Tibial artery (tissue), 4 donors: ENCODE measurements around the gene CAMK2B.

Source experiments
- DNase-seq, 2 donors: peaks; one replicate each; pipeline ENCODE4 v3.0.0-alpha.2; 2019
- H3K27ac ChIP-seq, 2 donors: fragments of 200-600 bp; sonication (generic) in 1 of 2; 1 replicate in 1 of 2; 2 replicates in 1 of 2; pipeline ENCODE4 v1.5.1; 2018 to 2019; ENCODE audit warnings: mild to moderate bottlenecking in 1 of 2
- H3K27me3 ChIP-seq, 2 donors: fragments of 200-600 bp; sonication (generic) in 1 of 2; one replicate each; pipeline versions ENCODE4 v1.5.1 to v1.6.0; 2016 to 2019
- H3K36me3 ChIP-seq, 3 donors: fragments of 200-600 bp; sonication (generic) in 2 of 3; one replicate each; pipeline ENCODE4 v1.5.1; 2016 to 2019; ENCODE audit warnings: mild to moderate bottlenecking in 2 of 3
- H3K4me1 ChIP-seq, 4 donors: fragments of 200-600 bp; sonication (generic) in 2 of 4; 1 replicate in 3 of 4; 2 replicates in 1 of 4; pipeline ENCODE4 v1.5.1; 2016 to 2019
- H3K4me3 ChIP-seq, 2 donors: fragments of 200-600 bp; sonication (generic) in 1 of 2; 1 replicate in 1 of 2; 2 replicates in 1 of 2; pipeline ENCODE4 v1.5.1; 2018 to 2019; ENCODE audit warnings: mild to moderate bottlenecking in 2 of 2
- H3K9me3 ChIP-seq, 3 donors: fragments of 200-600 bp; sonication (generic) in 1 of 3; one replicate each; pipeline ENCODE4 v1.5.1; 2016 to 2019
- CTCF ChIP-seq, 2 experiments: fragments of 200-600 bp in 1 of 2; fragments of 450-650 bp in 1 of 2; IDR thresholded peaks; one replicate each; pipeline ENCODE4 v1.5.1; 2017 to 2019; ENCODE audit warnings: antibody characterized with exemption in 2 of 2, mild to moderate bottlenecking in 1 of 2, moderate library complexity in 1 of 2
- intact Hi-C: fragments of 100-400 bp; cut with DNase I; formaldehyde crosslinking; loops from one replicate; pipeline ENCODE4 v1.15.0; 2023; ENCODE audit warnings: low total_unique reads

The CAMK2B gene

GRCh38 chr7:44227911-44228310, 97.5 kb downstream of the CAMK2B start:
- intact Hi-C loops: no loop called here
- Histone ChIP-seq H3K36me3 (no peaks in the 10 kb centered on the region), H3K4me3 (no peak overlapping the region), H3K4me1 (no peaks in the 10 kb centered on the region), H3K27me3 (peaks cover 0 to 31% of the 10 kb centered on the region in 2 donors), H3K9me3 (no peaks in the 10 kb centered on the region), H3K27ac (no peak overlapping the region)
- no peak for DNase-seq
- TF ChIP-seq CTCF (IDR thresholded peaks at IDR 0.05): no peak

GRCh38 chr7:44226396-44226753, 99.0 kb downstream of the CAMK2B start:
- no peak overlapping the region for H3K4me3 ChIP-seq
- H3K4me1 ChIP-seq: no peaks in the 10 kb centered on the region
- no peak for DNase-seq
- H3K27ac ChIP-seq: no peak overlapping the region
- peaks cover 0 to 31% of the 10 kb centered on the region in 2 donors for H3K27me3 ChIP-seq
- no peaks in the 10 kb centered on the region for H3K36me3 ChIP-seq
- no peak for TF ChIP-seq CTCF (IDR thresholded peaks at IDR 0.05)
- no peaks in the 10 kb centered on the region for H3K9me3 ChIP-seq
- intact Hi-C loops: no loop called here

GRCh38 chr7:44225566-44226395, 99.6 kb downstream of the CAMK2B start:
- Histone ChIP-seq H3K27ac (no peak overlapping the region), H3K4me3 (no peak overlapping the region), H3K36me3 (no peaks in the 10 kb centered on the region), H3K4me1 (no peaks in the 10 kb centered on the region), H3K27me3 (peaks cover 0 to 31% of the 10 kb centered on the region in 2 donors), H3K9me3 (no peaks in the 10 kb centered on the region)
- no peak for DNase-seq
- intact Hi-C loops: no loop called here
- TF ChIP-seq CTCF (IDR thresholded peaks at IDR 0.05): no peak

- Histone ChIP-seq H3K4me3 (no peak overlapping the region), H3K36me3 (no peaks in the 10 kb centered on the region), H3K27ac (no peak overlapping the region), H3K9me3 (no peaks in the 10 kb centered on the region), H3K4me1 (no peaks in the 10 kb centered on the region), H3K27me3 (peaks cover 0 to 37% of the 10 kb centered on the region in 2 donors)
- intact Hi-C loops: no loop called here
- no peak for TF ChIP-seq CTCF (IDR thresholded peaks at IDR 0.05)
- no peak for DNase-seq
Measured at GRCh38 chr7:44224974-44225565, 100.3 kb downstream of the CAMK2B start.

- intact Hi-C loops: no loop called here
- DNase-seq: no peak
- Histone ChIP-seq H3K9me3 (peaks cover 0 to 5% (median 0%) of the 10 kb centered on the region in 3 donors), H3K36me3 (no peaks in the 10 kb centered on the region), H3K4me1 (no peaks in the 10 kb centered on the region), H3K27ac (no peak overlapping the region), H3K27me3 (peaks cover 0 to 42% of the 10 kb centered on the region in 2 donors), H3K4me3 (no peak overlapping the region)
- TF ChIP-seq CTCF (IDR thresholded peaks at IDR 0.05): no peak
Measured at GRCh38 chr7:44224080-44224973, 101.1 kb downstream of the CAMK2B start.
